ENCODE measurements around the gene ZCCHC17.

The ZCCHC17 gene

DNA sequence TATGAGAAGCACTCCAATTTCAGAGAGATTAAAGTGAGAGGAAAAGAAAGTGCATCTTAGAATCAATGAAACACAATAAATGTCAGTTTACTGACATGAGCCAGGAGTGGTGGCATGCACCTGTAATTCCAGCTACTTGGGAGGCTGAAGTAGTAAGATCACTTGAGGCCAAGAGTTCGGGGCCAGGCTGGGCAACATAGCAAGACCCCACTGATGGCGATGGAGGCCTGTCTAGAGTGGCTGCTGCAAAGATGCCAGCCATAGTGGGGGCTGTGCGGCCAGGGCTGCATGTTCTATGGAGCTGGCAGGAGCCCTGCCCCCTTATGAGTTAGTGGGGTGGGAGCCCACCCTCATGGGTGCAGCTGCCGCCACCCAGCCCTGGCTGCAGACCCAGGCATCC is 27.3 kb downstream of the ZCCHC17 start:
- ChIA-PET POLR2A (no interaction called here), CTCF (no interaction called here)
- H3K4me3 ChIP-seq (ENCODE audit: low read depth, low read length) = no peak overlapping the region
- TF ChIP-seq, protein P1, sequence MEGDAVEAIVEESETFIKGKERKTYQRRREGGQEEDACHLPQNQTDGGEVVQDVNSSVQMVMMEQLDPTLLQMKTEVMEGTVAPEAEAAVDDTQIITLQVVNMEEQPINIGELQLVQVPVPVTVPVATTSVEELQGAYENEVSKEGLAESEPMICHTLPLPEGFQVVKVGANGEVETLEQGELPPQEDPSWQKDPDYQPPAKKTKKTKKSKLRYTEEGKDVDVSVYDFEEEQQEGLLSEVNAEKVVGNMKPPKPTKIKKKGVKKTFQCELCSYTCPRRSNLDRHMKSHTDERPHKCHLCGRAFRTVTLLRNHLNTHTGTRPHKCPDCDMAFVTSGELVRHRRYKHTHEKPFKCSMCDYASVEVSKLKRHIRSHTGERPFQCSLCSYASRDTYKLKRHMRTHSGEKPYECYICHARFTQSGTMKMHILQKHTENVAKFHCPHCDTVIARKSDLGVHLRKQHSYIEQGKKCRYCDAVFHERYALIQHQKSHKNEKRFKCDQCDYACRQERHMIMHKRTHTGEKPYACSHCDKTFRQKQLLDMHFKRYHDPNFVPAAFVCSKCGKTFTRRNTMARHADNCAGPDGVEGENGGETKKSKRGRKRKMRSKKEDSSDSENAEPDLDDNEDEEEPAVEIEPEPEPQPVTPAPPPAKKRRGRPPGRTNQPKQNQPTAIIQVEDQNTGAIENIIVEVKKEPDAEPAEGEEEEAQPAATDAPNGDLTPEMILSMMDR (IDR thresholded peaks at IDR 0.05; ENCODE audit: insufficient read depth, low read length, missing control alignments) = no peak
- DNase-seq (ENCODE audit: low read depth, low spot score) = no peak

DNA sequence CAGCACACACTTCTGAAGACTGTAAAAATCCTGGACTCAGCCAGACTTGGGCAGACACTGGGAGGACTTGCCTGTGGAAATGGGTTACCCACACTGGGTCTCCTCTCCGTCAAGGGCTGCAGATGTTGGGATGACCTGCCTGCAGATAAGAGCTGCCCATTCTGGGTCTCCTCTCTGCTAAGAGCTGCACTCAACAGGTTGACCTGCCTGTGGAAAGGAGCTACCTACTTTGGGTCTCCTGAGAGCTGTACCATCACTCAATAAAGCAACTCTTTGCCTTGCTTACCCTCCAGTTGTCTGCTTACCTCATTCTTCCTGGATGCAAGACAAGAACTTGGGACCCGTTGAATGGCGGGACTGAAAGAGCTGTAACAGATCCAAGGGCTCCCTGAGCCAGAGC is 28.2 kb downstream of the ZCCHC17 start:
- CTCF ChIA-PET = interaction anchor here (3.1 kb wide), 1 partner anchor 11 kb away, joined by 13 read pairs; no protein-coding TSS in a partner anchor
- no peak for DNase-seq (ENCODE audit: low read depth, low spot score)
- TF ChIP-seq, protein P1 (IDR thresholded peaks at IDR 0.05; ENCODE audit: insufficient read depth, low read length, missing control alignments) = no peak
- no peak overlapping the region for H3K4me3 ChIP-seq (ENCODE audit: low read depth, low read length)
- POLR2A ChIA-PET = no interaction called here

DNA sequence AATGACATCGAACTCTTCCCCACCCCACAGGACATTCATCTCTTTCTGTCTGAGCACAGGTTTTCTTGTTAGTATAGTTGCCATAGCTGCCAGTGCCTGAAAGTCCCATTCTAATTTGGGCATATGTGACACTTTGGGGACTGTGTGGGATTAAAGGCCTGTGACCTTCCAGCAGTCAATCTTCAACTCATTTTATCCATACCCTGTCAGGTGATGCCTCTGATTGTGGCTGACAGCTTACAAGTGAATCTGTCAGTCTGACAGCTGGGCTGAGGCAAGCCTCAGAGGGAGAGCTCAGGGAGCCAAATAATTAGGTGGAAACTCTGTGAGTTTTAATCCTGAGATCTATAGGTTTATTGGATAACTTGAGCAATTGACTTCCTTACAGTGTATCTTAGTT is 29.6 kb downstream of the ZCCHC17 start:
- TF ChIP-seq, protein P1 (IDR thresholded peaks at IDR 0.05; ENCODE audit: insufficient read depth, low read length, missing control alignments) = no peak
- no peak overlapping the region for H3K4me3 ChIP-seq (ENCODE audit: low read depth, low read length)
- no peak for DNase-seq (ENCODE audit: low read depth, low spot score)
- ChIA-PET POLR2A (no interaction called here), CTCF (interaction anchor here (0.9 to 3.1 kb wide), 3 partner anchors 10 to 11 kb away, joined by 4 to 13 read pairs (median 5); no protein-coding TSS in a partner anchor)

DNA sequence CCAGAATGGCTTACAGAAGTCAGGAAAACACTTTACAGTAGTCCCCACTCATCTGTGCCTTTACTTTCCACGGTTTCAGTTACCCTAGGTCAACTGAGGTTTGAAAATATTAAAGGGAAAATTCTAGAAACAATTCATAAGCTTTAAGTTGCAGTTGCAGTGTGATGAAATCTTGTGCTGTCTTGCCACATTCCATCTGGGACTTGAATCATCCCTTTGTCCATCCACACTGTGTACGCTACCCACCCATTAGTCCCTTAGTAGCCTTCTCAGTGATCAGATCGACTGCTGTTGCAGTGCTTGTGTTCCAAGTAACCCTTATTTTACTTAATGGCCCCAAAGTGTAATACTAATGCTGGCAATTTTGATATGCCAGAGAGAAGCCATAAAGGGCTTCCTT is 30.5 kb downstream of the ZCCHC17 start:
- no peak overlapping the region for H3K4me3 ChIP-seq (ENCODE audit: low read depth, low read length)
- ChIA-PET POLR2A (no interaction called here), CTCF (interaction anchor here (0.8 to 3.1 kb wide), 3 partner anchors 9 to 222 kb away, joined by 3 to 13 read pairs (median 5); no protein-coding TSS in a partner anchor)
- no peak for DNase-seq (ENCODE audit: low read depth, low spot score)
- TF ChIP-seq, protein P1 (IDR thresholded peaks at IDR 0.05; ENCODE audit: insufficient read depth, low read length, missing control alignments) = no peak

DNA sequence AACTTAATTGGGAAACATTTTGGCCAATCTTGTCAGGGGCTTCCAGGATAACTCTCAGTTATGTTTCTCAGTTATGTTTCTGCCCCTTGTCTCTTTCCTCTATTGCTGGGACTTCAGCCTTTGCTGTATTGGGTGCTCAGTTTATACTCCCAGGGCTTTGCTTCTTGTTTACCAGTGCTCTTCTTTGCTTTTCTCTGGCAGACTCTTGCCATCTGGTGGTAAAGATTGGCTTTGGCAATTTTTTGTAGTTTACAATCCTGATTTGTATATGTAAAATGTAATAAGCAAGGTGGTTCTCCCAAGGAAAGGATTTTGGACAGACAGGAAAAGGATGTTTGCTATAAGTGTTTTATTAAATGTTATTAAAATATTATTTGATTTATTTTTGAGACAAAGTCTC is 38.2 kb downstream of the ZCCHC17 start:
- CTCF ChIA-PET = interaction anchor here (0.7 to 5.2 kb wide), 7 partner anchors 8 to 406 kb away, joined by 3 to 55 read pairs (median 4); no protein-coding TSS in a partner anchor
- POLR2A ChIA-PET = no interaction called here
- TF ChIP-seq, protein P1 (IDR thresholded peaks at IDR 0.05; ENCODE audit: insufficient read depth, low read length, missing control alignments) = peak; percentile 31
- no peak for DNase-seq (ENCODE audit: low read depth, low spot score)
- no peak overlapping the region for H3K4me3 ChIP-seq (ENCODE audit: low read depth, low read length)

DNA sequence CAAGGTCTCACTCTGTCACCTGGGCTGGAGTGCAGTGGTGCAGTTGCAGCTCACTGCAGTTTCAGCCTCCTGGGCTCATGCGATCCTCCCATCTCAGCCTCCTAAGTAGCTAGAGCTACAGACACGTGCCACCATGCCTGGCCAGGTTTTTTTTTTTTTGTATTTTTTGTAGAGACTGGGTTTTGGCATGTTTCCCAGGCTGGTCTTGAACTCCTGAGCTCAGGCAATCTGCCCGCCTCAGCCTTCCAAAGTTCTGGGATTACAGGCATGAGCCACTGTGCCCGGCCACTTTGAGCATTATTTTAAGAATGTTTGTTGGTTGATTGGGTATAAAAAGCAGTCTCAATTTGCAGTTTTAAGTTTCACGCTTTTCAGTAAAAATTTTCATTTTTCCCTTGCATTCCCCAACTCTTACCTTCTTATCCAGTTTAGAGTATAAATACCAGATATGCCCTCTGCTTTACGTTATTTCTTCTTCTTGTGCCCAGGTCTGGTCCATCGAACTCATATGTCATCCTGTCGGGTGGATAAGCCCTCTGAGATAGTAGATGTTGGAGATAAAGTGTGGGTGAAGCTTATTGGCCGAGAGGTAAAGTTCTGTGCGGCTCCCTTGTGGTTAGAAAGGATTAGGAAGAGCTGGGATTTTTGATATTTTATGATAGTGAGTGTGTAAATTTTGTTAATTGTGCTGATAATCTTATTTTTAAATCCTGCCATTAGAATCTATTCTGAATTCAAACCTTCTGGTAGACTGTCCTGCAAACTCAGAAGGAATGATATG is 40.0 kb downstream of the ZCCHC17 start:
- TF ChIP-seq, protein P1 (IDR thresholded peaks at IDR 0.05; ENCODE audit: insufficient read depth, low read length, missing control alignments) = no peak
- H3K4me3 ChIP-seq (ENCODE audit: low read depth, low read length) = no peak overlapping the region
- POLR2A ChIA-PET = interaction anchor here (0.5 to 0.7 kb wide), 2 partner anchors 31 to 93 kb away, joined by 3 read pairs; no protein-coding TSS in a partner anchor
- no peak for DNase-seq (ENCODE audit: low read depth, low spot score)
- CTCF ChIA-PET = interaction anchor here (1.1 to 5.2 kb wide), 5 partner anchors 10 to 212 kb away, joined by 3 to 55 read pairs (median 12); partner anchors contain the start of gene FABP3
